CMK (cell line): ENCODE data around the gene MUCL3.
"Not testable (repeated sequence)": the region's sequence is repeated elsewhere in the genome, so short reads cannot be mapped to it uniquely, and the experiment has no call there.

Source experiments
- DNase-seq: peaks from one replicate; pipeline ENCODE4 v3.0.0-alpha.2; 2010; ENCODE audit warnings: low read depth

MUCL3 gene

GRCh38 chr6:30940361-30940986 lies at the start of gene MUCL3:
Gene MUCL3, plus strand, starts transcription at chr6:30940973. Its CDS starts 27 bp downstream, at chr6:30941000.
- DNase-seq: no peak

GRCh38 chr6:30891450-30891723 lies 49.4 kb upstream of the MUCL3 start:
- no peak for DNase-seq

GRCh38 chr6:30891816-30892538 lies 48.8 kb upstream of the MUCL3 start:
- DNase-seq: no peak

GRCh38 chr6:30893001-30893591 lies 47.7 kb upstream of the MUCL3 start:
- DNase-seq: no peak

- no peak for DNase-seq
Observed at GRCh38 chr6:30893666-30894065, 47.1 kb upstream of the MUCL3 start.

GRCh38 chr6:30894381-30894780 lies 46.4 kb upstream of the MUCL3 start:
- no peak for DNase-seq

GRCh38 chr6:30894935-30895334 lies 45.8 kb upstream of the MUCL3 start:
- DNase-seq: no peak

GRCh38 chr6:30895343-30895742 lies 45.4 kb upstream of the MUCL3 start:
- DNase-seq: no peak

GRCh38 chr6:30896541-30896940 lies 44.2 kb upstream of the MUCL3 start:
- no peak for DNase-seq

- DNase-seq: no peak
Observed at GRCh38 chr6:30897882-30898281, 42.9 kb upstream of the MUCL3 start.

- no peak for DNase-seq
Observed at GRCh38 chr6:30898750-30899360, 41.9 kb upstream of the MUCL3 start.

- no peak for DNase-seq
Observed at GRCh38 chr6:30900863-30901417, 39.8 kb upstream of the MUCL3 start.

GRCh38 chr6:30901436-30901835 lies 39.3 kb upstream of the MUCL3 start:
- DNase-seq: no peak

GRCh38 chr6:30902196-30902595 lies 38.6 kb upstream of the MUCL3 start:
- DNase-seq: not testable (repeated sequence)

- DNase-seq: no peak
Observed at GRCh38 chr6:30902709-30903108, 38.1 kb upstream of the MUCL3 start.

- no peak for DNase-seq
Observed at GRCh38 chr6:30903236-30903635, 37.5 kb upstream of the MUCL3 start.

- not testable (repeated sequence) for DNase-seq
Observed at GRCh38 chr6:30907290-30907757, 33.4 kb upstream of the MUCL3 start.

GRCh38 chr6:30907758-30908591 lies 32.8 kb upstream of the MUCL3 start, which contains the start of gene GTF2H4:
Gene GTF2H4, plus strand, starts transcription at chr6:30908207.
- DNase-seq: peak; percentile 90

GRCh38 chr6:30908700-30909099 lies 32.1 kb upstream of the MUCL3 start:
- no peak for DNase-seq

GRCh38 chr6:30910473-30910872 lies 30.3 kb upstream of the MUCL3 start:
- DNase-seq: not testable (repeated sequence)

GRCh38 chr6:30912746-30913520 lies 27.8 kb upstream of the MUCL3 start:
- no peak for DNase-seq
